Anterior cingulate cortex (tissue), 58 donors: ENCODE data around the gene DAPK3.
A peak's percentile ranks its signal among the peaks of the same experiment; 100 is the strongest.
"Not testable (repeated sequence)": the region's sequence is repeated elsewhere in the genome, so short reads cannot be mapped to it uniquely, and the experiment has no call there.

ENCODE experiments used
- DNase-seq, 58 donors: peaks; one replicate each; lab custom pipeline; 2025; lab: John Stamatoyannopoulos, UW

DAPK3 gene

GRCh38 chr19:3980353-3981251 is 9.7 kb upstream of the DAPK3 start:
- no peak for DNase-seq

- no peak for DNase-seq
These were observed 8.9 kb upstream of the DAPK3 start for GRCh38 chr19:3979674-3980352.

GRCh38 chr19:3979289-3979673 is 8.4 kb upstream of the DAPK3 start:
- DNase-seq: no peak

GRCh38 chr19:3978145-3978544 is 7.2 kb upstream of the DAPK3 start:
- DNase-seq: no peak

- DNase-seq: no peak
These were observed 6.6 kb upstream of the DAPK3 start for GRCh38 chr19:3977242-3978143.

GRCh38 chr19:3976495-3977241 is 5.8 kb upstream of the DAPK3 start:
- DNase-seq: no peak

- no peak for DNase-seq
These were observed 4.8 kb upstream of the DAPK3 start for GRCh38 chr19:3975637-3976087.

GRCh38 chr19:3975144-3975543 is 4.2 kb upstream of the DAPK3 start:
- no peak for DNase-seq

- DNase-seq: no peak
These were observed 539 bp downstream of the DAPK3 start for GRCh38 chr19:3970313-3970807.

- peak in 3 of 58 donors; percentile 15 to 42 (median 15) for DNase-seq
These were observed 1.2 kb downstream of the DAPK3 start for GRCh38 chr19:3969435-3970312.

GRCh38 chr19:3968556-3969434 is 2.1 kb downstream of the DAPK3 start:
- DNase-seq: peak in 11 of 58 donors; percentile 4 to 64 (median 27)

GRCh38 chr19:3967983-3968382 is 2.9 kb downstream of the DAPK3 start:
- not testable (repeated sequence) for DNase-seq

- no peak for DNase-seq
These were observed 4.6 kb downstream of the DAPK3 start for GRCh38 chr19:3966051-3967017.

- DNase-seq: no peak
These were observed 6.4 kb downstream of the DAPK3 start for GRCh38 chr19:3964256-3965194.
